RPMI8226 (cell line): ENCODE data around the gene CPLANE2.
"Not testable (repeated sequence)": the region's sequence is repeated elsewhere in the genome, so short reads cannot be mapped to it uniquely, and the experiment has no call there.

ENCODE experiments used
- DNase-seq: peaks from one replicate; pipeline ENCODE4 v3.0.0-alpha.2; 2015

Gene CPLANE2, protein sequence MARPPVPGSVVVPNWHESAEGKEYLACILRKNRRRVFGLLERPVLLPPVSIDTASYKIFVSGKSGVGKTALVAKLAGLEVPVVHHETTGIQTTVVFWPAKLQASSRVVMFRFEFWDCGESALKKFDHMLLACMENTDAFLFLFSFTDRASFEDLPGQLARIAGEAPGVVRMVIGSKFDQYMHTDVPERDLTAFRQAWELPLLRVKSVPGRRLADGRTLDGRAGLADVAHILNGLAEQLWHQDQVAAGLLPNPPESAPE

DNA sequence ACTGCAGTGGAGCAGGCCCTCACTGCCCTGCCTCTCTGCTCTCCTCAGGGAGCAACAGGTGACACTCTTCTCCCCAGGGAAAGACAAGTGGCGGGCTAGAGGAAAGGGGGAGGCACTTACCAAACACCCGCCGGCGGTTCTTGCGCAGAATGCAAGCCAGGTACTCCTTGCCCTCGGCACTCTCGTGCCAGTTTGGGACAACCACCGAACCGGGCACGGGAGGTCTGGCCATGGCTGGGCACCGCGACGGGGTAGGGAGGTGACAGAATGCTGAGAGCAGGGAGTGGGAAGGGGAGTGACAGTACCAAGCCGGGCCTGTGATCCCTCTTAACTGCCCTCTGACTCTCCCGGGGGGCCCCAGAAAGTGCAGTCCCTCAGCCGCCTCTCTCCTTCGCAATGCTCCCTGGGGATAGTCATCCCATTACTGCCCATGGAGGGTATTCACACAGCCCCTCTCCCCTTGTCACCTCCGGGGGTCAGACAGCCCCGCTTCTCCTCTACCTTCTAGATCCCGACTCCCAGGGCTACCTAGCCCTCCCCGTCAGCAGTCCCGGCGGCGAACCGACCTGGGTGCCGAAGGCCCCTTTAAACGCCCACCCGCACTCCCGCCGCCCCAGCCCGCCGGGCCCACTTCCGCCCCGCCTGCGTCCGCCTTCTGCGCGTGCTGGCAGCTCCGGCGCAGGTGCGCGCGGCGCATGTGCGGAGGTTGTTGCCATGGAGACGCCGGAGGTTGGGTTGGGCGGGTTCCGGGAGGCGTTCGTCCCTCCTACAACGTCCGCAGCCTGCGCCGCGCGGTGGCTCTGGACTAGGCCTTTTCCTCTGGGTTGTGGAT is at the start of gene CPLANE2:
Gene CPLANE2, minus strand, starts transcription at position 673 of the 832 bp plus-strand sequence. Its CDS starts 441 bp downstream, at position 232.
- DNase-seq, result peak; percentile 99

DNA sequence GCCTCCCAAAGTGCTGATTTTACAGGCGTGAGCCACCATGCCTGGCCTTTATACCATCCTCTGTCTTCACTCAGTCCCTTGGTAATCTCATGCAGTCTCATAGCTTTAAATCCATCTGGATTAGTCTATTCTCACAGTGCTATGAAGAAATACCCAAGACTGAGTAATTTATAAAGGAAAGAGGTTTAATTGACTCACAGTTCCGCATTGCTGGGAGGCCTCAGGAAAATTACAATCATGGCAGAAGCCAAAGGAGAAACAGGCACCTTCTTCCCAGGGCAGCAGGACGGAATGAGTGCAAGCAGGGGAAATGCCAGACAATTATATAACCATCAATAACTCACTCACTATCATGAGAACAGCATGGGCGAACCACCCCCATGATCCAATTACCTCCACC is 49.1 kb upstream of the CPLANE2 start:
- DNase-seq, result no peak

DNA sequence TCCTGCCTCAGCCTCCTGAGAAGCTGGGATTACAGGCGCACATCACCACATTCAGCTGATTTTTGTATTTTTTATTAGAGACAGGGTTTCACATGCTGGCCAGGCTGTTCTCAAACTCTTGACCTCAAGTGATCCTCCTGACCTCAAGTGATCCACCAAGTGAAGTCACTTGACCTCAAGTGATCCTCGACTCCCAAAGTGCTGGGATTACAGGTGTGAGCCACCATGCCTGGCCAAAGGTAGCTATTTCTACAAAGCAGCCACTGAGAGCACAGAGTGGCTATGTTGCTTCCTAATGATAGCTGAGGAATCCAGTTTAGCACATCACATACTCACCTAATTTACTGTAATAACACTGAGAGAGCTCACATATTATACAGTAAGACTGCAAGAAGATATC is 44.8 kb upstream of the CPLANE2 start:
- DNase-seq, result no peak

DNA sequence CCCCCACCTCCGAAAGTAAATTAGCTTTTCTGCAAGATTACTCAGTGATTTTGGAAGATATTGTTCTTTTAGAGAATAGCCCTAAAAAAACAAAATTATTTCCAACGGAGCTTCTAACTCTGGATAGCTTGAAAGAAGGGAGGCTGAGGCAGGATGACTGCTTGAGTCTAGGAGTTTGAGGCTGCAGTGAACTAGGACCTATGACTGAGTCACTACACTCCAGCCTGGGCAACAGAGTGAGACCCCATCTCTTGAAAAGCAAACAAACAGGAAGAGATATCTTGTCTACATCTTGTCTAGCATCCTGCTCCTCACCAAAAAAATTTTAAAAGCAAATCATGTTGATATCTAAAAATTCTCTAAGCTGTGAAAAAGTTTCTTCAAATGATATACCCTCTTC is 42.2 kb upstream of the CPLANE2 start:
- DNase-seq, result no peak

DNA sequence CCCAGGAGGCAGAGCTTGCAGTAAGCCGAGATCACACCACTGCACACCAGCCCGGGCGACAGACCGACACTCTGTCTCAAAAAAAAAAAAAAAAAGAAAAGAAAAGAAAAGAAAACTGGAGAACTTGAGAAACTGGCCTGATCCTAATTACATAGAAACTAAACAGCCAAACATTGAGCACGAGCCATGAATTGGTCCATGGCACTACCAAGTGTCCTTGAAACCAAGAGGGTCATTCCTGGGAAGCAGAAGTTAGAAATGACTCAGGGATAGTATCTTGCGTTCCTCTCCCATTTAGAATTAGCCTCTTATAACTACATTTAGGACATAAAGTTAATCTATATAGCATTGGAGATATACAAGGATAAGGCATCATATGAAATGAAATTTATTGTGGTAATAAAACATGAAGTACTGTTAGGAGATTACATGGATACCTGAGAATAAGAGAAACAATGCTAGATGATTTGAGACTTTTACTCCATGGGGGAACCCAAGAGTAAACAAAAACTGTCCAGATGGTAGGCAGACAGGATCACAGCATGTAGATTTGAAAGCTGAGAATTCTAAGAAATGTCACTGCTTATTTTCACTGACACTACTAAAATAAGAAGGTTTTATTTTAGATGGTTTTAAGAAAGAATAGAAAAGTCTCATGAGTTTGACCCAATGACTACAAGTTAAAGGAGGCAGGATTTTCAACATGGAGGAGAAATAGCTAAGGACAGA is 39.5 kb upstream of the CPLANE2 start:
- DNase-seq, result no peak

DNA sequence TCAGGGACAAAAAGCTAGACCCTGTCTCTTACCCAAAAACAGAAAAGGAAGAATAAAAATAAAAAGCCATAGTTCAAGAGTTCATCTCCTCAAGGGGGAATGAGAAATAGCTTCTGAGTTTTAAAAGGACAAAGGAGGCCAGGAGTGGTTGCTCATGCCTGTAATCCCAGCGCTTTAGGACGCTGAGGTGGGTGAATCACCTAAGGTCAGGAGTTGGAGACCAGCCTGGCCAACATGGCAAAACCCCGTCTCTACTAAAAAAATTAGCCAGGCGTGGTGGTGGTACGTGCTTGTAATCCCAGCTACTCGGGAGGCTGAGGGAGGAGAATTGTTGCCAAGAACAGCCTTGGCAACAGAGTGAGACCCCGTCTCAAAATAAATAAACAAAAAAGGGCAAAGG is 38.6 kb upstream of the CPLANE2 start:
- no peak for DNase-seq

DNA sequence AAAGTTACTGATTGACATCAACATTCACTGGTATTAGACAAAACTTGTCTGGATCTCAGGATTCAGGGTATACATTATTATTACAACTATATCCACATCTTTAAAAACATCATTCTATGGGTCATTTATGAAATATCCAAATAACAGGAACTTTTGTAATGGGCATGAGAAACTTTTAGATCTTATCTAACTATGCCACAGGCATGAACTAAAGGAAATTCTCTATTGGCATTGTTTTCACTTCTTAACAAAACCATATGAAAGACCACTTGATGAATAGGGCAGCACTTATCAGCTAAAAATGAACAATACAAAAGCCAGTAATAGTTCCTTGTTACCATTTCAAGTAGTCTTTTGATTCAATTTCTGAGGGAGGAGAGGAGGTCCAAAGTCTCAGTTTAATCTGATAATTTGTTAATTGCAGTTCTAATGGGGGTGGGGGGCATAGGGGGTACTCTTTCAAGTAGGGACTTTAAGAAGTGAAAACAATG is 30.8 kb upstream of the CPLANE2 start:
- DNase-seq, result no peak

DNA sequence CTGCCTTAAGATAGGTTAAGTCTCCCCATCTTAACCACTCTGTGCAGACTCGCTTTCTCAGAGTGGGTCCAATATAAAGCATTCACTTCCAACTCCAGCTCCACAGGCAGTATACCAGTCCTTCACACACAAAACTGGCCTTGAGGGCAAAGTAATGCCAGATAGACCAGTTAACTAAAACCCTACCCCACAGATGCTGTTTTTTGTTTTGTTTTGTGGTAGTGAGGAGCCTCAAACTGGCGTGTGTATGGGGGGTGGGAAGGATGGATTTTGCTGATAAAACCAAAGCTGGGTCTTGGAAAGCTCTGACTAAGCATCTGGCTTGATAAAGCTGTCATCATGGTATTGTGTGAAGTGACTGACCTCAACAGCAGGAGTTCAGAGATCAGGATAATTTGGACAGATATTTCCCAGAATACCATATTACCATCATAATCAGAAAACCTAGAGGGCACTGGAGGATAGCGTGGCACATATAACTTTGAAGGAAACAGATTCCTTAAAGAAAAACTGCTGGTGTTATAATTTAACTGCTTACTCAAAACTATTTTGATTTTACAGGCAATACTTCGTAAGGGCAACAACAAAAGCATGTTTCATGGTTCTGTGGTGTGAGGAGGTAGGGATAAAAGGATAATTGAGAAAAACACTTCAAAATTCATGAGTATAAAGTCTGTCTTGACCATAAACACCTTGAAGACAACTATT is 29.6 kb upstream of the CPLANE2 start:
- DNase-seq, result no peak

DNA sequence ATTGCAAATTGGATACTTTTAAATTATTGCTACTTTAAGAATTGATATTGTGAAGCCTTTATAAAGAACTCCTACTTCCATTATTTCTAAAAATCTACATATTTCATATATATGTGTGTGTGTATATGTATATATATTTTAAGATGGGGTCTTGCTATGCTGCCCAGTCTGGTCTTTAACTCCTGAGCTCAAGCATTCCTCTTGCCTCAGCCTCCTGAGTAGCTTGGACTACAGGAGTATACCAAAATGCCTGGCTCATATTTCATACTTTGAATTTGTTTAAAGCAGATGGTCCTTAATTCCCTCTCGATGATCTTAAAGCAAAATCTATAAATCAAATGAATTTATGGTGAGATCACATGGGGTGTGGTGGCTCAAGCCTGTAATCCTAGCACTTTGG is 25.1 kb upstream of the CPLANE2 start:
- no peak for DNase-seq

DNA sequence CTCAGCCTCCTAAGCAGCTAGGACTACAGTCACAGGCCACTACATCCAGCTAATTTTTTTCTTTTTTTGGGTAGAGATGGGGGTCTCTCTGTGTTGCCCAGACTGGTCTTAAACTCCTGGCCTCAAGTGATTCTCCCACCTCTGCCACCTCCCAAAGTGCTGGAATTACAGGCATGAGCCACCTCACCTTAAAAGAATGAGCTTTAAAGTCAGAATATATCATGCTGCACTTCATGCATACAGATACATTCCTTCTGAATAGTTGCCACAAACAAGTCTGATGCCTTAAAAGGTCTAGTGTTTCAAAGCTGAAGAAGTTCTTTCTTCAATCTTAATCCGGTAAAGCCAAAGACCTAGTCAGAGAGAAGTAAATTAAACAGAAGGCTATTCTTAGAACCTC is 23.8 kb upstream of the CPLANE2 start:
- no peak for DNase-seq

DNA sequence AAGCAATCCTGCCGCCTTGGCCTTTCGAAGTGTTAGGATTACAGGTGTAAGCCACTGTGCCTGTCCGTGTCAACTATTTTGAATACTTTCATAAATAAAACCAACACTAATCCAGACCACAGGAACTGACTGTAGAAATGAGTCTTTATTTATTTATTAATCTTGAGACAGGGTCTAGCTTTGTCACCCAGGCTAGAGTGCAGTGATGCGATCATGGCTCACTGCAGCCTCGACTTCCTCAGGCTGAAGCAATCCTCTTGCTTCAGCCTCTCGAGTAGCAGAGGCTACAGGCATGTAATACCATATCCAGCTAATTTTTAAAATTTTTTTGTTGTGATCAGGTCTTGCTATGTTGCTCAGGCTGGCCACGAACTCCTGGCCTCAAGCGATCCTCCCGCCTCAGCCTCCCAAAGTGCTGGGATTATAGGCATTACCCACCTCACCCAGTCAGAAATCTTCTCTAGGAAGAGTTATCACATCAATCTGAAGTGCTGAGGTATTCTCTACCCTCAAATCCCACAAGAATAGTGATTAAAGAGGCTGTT is 21.7 kb upstream of the CPLANE2 start:
- no peak for DNase-seq

DNA sequence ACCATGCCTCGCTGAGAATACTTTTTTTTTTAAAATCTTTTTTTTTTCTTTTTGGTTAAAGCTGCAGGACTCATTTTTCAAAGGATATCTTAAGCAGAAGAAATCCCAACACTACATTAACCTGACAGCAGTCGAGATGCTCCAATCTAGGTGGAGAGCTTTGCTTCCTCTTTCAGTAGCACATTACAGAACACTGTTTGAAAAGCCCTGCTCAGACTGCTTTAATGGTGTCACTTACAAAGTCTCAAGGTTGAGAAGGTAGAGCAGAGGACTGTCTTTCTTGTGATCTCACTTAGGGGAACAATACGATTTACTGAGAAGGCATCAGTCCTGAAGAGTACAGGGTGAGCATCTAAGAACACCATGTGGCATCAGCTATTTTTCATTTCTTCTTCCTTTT is 21.0 kb upstream of the CPLANE2 start:
- DNase-seq, result no peak

DNA sequence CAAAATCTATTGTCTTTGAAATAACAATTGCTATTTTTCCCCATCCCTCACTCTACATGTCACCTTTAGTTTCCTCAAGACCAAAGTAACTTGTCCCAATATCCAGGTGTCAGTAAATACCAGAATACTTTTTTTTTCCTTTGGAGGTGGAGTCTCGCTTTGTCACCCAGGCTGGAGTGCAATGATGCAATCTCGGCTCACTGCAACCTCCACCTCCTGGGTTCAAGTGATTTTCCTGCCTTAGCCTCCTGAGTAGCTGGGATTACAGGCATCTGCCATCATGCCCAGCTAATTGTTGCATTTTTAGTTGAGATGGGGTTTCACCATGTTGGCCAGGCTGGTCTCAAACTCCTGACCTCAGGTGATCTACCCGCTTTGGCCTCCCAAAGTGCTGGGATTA is 20.6 kb upstream of the CPLANE2 start:
- DNase-seq, result not testable (repeated sequence)

DNA sequence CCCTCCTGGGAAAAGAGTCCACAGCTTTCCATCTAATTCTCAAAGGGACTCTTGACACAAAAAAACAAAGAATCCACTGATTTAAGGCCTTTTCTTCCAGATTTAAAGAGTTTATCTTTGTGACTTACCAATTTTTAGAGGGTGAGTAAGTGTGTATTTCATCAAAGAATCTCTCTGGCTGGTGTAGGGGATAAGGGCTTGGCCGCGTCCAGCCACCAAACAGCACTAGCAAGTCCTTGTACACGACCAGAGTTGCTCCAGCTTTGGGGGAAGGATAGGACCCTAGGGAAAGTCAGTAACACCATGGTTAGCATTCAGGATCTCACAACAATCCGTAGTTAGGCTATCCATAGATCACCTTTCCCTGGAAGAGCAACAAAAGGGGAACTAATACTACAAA is 19.5 kb upstream of the CPLANE2 start:
- no peak for DNase-seq

DNA sequence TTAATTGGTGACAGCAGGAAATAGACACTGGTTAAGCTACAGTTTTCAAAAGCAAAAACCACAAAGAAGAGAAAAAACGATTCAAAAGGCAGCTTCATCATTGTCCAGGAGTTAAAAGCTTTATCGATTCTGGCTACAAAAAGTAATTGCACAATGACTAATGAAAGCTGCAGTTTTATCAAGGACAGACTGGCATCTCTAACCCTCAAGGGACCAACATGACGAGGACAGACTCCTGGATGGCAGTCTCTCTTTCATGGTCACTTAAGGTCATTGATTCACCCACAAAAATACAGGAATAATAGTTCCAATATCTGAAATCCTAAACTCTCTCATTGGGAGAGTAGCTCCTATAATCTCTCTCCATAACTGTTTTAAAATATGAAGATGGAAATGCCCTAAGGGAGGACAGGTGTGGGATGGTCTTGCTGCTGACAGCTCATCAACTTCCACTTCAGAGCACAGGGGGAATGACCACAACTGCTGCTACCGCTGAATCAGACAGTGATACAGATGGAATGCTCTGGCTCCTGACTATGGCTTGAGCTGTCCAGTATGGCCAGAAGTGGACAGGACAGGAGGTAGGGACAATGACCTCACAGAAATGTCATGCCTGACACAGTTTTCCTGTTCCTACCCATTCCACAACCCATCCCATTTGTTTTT is 17.4 kb upstream of the CPLANE2 start:
- DNase-seq, result no peak

DNA sequence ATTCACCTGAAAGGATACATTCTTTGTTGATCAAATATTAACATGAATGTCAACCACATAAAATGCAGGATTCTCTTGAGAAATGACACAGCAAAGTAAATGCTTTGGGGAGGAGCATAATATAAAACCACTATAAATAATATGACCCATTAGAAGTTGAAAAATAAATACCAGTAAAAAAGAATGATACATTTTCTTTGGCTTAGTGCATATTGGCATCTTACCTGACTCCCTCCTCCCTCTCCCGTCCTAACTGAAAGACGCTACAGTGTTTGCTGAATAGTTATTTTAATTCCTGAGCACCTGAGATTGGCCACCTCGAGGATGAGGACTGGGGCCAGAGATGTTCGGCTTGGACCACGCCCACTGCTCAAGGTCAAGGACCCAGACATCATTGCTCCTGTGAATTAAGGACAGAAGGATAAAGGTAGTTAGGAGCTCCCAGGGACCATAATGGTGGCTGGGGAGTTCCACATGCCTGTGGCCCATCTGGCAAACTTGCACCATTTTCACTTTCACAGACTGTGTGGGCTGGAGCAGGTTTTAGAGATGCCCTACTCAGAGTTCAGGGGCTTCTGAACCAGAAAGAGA is 16.4 kb upstream of the CPLANE2 start:
- no peak for DNase-seq

DNA sequence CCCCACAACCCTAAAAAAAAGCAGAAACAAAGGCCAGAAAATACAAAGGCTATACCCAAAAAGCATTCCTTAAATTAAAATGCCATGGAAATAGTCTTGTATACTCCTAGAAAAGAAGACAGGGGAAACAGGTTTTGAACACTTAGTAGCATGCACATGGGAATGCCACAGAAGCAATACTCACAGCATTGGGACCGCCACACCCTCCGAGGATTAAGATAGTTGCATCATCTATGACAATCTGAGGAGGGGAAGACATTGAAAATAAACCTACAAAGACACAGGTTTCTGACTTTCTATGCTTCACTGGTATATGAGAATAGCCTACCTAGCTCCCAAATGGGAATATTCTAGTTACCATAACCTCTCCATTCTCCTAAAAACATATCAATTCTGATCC is 15.9 kb upstream of the CPLANE2 start:
- no peak for DNase-seq

DNA sequence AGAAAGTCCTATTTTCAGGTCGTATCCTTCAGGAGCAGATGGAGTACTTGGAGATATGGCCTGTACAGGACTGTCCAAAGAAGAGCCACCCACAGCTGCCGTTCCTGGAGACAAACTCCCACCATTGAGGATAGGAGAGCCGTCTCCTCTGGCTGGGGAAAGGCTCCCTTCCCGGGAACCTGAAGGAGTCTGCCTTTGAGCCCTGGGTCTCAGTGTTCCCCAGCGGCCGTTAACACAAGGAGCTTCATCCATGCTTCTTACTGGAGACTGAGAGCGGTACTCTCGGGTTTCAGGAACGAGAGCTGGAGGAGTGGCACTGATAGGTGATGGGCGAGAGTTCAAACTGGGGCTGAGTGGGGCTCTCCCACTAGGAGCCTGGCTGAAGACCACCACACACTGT is 14.4 kb upstream of the CPLANE2 start:
- no peak for DNase-seq

DNA sequence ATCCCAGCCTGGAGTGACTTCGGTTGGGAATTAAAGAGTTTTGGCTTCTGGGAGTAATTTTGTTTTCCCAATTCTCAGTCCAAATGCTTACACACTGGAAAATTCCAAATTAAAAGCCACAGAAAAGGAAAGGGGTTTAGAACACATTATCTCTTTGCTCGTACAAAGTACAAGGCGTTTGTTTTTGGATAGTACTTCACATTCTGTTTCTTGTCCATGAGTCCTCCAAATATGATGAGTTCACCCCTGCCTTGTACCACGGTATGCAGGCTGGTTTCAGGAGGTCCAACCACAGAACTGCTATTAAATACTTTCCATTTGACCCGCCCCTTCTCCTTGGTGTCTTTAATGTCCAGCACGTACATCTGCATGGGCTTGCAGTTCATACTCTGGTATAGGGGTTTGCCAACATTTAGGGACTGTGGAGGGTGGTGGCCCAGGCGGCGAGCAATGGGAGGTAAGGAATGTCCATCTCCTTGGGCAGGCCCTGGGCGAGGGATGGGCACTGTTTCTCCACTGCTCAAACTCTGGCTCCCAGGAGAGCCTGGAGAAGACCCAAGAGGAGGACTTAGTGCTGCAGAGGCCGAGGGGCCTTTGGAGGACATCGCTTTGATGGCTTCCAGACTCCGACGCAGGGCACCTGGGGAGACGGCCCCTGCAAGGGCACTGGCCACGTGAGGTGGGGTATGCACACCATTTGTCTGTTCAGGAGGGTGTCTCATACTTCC is 13.7 kb upstream of the CPLANE2 start:
- DNase-seq, result no peak

DNA sequence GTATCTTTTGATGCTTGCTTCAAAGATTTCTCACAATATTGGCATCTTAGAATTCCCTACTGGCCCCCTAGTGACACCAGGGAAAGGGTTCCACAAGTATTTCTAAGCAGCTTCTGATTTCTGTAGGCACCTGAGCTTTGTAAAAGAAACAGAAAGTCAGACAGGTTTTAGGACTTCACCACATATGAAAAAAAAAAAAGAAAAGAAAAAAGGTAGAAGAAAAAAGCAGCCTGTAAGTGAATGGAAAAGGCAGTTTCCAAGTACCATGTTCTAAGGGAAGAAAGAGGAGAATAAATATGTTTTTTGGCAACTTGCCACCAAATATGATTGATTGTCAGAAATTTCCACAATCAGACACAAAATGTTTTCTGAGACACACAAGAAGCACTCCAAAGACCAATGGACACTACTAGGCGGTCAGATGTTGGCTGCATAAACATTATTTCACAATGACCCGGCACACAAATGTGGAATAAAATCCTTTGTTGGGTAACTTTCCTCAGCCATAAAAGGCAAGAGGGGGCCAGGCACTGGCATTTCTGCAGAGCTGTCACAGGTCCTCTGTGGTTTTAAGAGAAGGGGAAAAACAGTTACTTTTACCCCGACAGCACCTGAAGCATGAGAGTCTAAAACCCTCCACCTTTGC is 12.7 kb upstream of the CPLANE2 start:
- no peak for DNase-seq
